Dermis blood vessel endothelial cell (primary cell): Measurements from ENCODE around the gene HDAC4. TPM values are rescaled to one million over a fixed set of nuclear protein-coding genes. Genes with fewer than 3 reads are reported as not detected.

ENCODE experiments used
- DNase-seq: peaks from one replicate; pipeline ENCODE4 v3.0.0; 2010
- total RNA-seq: library from RNA; depleted of rRNA; stranded (reverse); fragments of >200 nt; gene quantifications from 2 replicates; pipeline ENCODE4 v1.2.3, GENCODE V29; 2014

HDAC4 gene
- total RNA-seq, 1 donor from 2014 or later, result 17.4 TPM

DNA sequence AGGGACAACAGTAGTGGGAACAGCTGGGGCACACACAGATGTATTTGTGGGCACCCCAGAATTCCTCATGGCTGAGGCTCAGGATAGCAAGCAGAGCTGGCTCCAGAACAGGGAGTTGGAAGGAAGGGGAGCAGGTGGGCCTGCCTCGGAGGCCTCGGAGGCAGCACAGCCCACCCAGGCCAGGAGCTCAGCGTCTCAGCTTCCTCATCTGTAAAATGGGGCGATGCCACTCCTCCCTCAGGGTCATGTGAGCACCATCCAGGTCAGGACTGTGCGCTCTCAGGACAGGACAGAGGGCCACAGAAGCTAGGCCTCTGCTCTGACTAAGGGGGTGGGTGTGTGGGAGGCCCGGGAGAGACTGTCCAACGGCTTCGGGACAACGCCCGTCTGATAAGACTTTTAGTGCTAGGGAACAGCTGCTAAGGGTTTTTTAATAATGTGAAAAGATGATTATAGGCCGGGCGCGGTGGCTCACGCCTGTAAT is 106.2 kb downstream of the HDAC4 start:
- DNase-seq, result no peak

DNA sequence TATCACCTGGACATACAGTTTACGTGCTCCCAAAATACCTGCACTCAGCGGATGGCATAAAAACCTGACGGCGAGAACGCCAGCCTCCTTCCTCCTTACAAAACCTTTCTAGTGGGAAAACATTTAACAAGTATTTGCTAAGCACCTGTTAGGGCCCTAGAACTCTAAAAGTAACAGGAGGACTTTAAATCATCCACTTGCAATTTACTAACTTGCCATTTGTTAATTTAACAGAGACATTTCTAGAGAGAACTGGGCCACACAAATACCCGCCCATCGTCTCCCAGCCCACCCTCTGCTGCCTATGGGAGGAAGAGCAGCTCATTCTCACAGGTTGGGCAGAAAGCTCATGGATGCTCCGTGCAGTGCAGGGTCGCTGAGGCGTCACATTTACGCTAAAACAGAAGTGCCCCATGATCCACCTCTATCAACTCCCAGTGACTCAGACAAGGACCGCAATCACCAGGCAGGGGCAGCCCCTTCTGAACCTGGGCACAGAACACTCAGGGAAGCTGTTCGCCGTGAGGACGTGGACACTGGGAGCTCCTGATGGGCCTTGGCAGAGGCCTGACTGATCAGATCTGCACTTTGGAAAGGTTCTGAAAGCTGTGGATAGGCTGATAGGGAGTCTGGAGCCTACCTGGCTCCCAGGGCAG is 106.9 kb downstream of the HDAC4 start:
- no peak for DNase-seq

DNA sequence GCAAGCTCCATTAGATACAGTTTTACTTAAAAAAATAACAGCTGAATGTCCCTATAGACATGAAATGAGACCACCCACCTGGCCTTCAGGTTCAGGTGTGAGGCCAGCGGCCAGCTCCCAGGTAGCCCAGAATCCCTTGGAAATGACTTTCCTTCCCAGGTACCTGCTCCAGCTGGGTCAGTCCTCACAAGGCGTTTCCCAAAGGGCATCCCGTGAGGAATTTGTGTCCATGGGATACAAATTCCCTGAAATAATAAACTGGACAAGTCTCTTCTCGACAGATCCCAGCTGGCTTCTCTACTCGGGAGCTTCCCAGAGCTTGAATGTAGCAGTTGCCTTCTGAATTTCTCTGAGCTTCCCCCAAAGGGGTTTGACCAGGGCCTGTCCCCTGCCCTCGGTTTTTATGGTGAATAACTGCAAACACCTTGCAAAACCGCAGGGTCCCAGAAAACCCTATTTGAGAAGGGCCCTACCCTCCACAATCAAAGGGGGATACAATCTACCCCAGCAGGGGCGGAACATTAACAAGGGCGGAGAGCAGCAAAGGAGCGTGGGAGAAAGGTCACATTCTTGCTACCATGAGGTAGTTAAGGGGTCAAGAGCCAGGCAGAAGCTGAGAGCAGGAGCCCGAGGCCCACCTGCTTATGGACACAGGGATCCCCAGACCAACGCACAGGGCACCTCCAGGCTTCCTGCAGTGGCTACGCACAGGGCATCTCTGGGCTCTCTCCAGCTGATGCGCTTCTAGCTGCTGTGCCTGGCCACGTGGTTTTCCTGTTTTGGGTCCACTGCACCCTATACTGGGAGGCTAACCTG is 107.7 kb downstream of the HDAC4 start:
- no peak for DNase-seq

DNA sequence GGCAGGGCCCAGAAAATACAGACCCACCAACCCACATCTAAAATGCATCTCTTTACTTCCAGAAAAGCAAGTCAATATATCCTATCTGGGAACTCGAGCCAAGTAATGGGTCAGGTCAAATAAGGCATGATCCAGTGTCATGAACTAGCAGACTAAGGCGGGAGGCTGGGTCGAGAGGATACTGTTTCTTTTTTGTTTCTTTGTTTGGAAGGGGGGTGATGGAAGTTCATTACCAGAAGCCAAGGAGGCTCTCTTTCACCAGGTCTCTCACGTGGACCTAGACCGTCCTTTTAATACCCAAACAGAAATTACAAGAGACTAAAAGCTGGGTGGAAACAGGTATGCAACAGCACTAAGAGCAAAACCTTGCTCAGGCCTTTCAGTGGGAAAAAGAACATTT is 108.3 kb downstream of the HDAC4 start:
- DNase-seq, result no peak

DNA sequence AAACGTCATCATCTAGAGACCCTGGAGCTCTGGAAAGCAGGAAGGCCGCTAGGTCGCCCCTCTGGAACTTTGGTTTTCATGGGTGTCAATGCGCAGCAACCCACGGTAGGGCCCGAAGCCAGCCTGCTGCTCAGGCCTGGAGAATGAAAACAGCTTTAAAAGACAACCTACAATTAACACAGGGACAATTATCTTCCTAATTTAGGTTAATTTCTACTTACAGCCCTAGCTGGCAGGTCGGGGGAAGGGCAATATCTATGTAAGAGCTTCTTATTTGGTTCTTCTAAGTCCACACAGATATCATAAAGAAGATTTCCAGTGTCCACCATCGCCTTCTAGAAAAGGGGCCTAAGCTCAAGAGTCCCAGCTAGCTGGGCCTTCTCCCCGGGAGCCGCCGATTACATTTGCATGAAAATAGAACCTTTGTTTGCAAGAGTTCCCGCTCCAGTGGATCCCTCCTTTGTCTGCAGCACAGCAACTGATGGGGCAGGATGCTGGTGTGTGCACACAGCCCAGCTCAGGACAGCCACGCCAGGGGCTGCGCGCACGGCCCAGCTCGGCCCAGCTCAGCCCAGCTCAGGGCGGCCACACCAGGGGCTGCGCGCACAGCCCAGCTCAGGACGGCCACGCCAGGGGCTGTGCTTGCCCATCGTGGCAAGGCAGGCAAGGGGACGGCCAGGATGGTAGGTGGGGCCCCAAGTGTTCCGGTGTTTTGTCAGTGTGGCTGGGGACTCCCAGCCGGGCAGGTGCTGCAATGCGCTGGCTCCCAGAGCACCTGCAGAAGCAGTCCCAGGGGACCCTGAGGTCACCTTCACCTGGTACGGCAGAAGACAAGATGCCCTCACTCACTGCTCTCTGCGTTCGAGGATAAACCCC is 109.1 kb downstream of the HDAC4 start:
- DNase-seq, result no peak

DNA sequence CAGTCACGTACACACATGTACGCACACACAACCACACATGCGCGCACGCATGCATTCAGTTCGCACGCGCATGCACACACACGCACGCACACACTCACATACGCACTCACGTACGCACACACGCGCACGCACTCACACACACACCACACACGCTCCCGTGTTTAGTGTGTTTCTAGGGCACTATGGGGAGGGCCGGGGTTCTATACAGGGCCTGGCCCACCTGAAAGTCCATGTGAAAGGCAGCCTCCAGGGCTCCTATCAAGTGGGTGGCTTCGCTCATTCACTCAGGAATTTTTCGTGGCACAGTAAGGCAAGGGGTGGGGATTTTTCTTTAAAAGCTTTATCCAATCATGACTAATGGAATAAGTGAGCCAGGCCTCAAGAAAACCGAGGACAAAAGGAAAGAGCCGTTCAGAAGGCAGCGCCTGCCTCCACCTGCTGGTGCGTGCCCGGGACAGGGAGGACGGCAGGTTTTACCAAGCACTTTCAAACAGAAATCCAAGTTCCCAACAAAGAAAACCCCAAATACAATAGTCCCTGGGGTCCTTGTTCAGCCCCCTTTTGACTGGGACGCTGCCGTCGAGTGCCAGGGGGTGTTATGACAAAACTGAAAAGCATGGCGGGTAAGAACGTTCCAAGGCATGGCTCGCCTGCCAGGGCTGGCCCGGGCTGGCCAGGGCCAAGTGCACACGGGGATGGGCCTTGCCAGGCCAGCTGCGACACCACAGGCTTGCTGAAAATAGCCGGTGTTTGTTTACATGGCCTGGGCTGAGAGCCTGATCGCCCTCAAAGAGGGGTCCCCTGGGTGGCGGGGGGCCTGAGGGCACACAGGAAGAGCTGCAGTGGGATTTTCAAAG is 110.0 kb downstream of the HDAC4 start:
- no peak for DNase-seq

DNA sequence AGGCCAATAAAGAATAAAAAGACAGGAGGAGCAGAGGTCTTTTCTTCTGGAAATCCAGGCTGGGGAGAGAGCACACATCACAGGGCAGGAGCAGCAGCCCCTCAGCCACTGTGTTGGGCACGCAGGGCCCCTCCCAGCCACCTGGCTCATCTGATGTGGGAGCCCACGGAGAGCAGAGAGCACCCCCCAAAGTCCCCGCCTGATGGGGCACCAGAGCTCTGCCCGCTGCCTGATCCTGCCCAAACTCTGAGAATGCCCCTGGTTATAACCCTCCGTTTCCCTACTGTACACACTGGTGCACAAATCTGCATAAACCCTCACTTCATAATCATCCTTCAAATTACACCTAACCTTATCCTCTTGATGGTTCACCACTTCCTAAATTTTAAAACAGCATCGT is 111.3 kb downstream of the HDAC4 start:
- no peak for DNase-seq

DNA sequence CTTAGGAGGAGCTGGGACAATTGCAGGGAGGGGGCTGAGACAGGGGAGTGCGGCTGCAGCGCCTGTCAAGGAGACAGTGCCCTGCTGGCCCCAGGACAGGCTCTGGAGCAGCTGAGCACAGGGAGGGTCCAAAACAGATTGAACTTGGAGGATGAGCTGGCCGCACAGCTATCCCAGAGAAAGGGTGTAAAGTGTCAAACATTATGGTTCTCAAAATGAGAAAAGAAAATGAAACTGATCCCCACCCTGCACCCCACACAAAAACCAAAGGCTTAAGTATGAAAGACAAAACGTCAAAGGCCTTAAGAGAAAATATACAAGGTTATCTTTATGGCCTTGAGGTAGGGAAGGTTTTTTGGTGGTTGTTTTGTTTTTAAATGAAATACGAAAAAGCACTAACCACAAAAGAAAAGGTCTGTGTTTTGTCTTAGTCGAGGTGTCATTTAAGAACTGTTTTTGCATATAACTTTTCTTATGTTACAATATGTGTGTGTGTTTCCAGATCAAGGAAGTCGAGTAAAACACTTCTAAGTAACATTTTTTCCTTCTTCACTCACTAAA is 111.8 kb downstream of the HDAC4 start:
- DNase-seq, result no peak

DNA sequence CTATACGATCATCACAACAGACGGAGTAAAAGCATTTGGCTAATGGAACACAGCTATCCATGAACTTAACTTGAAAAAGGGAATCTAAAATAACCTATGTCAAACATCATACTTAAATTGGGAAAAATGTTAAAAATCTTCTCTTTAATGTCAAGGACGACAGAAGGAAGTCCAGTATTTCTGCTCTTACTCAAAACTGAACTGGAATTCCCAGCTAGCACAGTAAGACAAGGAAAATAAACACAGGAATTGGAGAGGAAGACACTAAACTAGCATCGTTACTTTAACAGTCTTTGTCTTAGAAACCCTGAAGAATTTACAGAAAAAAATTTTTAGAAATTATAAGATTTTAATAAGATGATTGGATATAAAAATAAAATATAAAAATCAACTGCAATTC is 112.6 kb downstream of the HDAC4 start:
- DNase-seq, result no peak

DNA sequence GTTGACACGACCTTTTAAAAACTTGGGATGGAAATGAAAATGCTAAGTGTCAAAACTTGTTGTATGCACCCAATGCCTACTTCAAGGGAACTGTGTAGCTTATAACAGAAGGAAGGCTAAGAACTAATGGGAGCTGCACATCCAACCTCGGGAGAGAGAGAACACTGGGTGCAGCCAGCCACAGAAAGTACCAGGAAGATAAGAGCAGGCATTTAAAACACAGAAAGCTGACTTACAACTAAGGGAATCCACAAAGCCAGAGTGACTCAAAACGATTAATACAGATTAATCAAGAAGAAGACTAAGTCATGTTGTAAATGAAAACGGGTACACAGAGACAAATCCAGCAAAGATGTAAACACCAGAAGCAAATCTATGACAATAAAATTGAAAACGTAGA is 113.4 kb downstream of the HDAC4 start:
- DNase-seq, result no peak

DNA sequence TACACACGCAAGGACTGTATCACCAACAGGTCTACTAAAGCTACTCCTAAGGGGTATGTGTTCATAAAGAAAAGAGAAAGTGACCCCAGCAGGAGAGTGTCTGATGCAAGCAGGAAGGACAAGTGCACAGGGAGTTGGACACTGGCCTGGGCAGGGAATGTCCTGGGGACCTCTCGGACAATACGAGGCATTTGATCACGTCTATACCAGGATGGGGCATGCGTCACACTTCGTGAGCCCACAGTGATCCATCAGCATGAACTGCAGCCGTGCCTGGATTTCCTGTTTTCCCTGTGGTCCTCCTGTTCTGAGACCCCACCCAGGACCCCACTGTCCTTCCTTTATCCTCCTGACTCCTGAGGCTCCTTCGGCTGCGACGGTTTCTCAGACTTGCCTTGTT is 113.9 kb downstream of the HDAC4 start:
- DNase-seq, result peak; percentile 32

DNA sequence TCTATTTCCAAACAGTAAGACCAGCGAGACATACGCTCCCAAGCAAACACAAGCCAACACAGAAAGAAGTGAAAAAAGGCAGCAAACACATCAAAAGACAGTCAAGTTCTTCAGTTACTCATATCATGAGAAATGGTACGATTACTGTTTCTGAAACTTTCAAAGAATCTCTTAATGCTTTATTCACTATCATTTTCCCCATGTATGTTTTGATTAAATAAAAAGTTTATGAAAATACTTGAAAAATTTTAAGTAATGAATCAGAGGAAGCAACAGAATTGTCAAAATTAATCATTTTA is 114.9 kb downstream of the HDAC4 start:
- no peak for DNase-seq

DNA sequence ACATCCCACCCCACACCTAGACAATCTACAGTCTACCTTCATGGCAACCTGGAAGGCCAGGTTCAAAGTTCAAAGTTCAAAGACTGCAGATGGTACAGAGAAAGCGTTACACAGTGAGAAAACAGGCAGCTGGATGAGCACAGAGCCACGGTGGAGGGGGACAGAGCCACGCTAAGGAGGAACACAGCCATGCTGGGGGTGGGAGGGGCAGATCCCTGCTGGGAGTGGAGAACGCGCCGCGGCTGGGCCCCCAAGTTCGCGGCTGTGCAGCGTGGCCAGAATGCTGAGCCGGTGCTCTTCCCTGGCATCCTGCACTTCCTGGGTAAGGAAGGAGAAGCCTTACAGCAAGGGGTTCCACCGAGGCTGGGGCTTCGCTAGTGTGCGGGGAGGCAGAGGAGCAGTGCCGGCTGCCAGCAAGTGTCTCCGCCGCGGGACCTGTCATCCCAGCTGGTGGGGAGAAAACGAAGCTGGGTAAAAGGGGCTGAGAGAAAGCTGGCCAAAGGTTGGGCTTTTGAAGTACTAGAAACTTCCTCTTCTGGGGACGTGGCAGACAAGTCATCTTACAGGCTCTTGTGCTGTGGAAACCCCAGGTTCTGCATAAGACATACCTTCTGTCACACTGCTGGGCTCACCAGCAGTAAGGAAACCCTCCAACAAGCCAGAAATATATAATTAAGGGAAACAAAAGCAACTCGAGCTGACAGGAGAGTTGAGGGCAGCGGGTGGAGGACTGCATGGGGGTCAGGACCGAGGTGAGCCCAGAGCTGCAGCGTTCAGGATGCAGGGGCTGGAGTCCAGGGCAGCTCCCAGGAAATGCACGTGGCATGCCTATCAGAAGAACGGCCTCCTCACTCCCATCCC is 115.5 kb downstream of the HDAC4 start:
- DNase-seq, result no peak

DNA sequence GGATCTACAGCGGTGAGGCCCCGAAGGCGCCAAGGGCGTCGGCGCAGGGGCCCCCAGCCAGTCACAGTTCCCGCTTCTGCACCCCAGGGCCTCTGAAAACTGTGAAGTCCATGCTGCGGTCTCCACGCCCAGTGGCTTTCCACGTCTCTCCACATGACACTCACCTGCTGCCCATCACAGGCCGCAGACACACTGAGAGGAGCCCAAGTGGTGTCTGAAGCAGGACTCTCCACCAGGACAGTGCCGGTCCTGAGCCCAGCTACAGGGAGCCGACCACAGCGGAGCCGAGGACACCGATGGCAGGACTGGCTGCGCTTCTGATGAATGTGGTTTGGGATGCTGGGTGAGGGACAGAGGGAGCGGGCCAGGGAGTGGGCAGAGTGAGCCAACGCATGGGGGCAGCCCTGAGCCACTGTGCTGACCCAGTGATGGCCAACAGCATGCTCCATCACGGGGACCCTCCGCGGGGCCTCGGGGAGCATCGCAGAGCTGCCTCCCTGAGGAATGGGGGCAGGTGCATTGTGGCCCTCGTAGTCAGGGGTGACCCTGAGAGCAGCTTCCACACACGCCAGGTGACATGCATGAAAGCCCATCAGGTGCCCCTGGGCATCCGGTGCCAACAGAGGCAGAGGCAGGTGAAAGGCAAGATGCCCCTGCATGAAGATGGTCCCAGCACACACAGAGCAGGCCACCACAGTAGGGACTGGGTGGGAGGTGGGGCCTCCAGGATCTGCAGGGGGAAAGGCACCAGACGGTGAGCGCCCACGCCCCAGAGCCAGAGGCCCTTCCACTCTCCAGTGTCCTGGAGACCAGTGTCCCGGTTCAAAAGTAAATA is 116.6 kb downstream of the HDAC4 start:
- DNase-seq, result no peak

DNA sequence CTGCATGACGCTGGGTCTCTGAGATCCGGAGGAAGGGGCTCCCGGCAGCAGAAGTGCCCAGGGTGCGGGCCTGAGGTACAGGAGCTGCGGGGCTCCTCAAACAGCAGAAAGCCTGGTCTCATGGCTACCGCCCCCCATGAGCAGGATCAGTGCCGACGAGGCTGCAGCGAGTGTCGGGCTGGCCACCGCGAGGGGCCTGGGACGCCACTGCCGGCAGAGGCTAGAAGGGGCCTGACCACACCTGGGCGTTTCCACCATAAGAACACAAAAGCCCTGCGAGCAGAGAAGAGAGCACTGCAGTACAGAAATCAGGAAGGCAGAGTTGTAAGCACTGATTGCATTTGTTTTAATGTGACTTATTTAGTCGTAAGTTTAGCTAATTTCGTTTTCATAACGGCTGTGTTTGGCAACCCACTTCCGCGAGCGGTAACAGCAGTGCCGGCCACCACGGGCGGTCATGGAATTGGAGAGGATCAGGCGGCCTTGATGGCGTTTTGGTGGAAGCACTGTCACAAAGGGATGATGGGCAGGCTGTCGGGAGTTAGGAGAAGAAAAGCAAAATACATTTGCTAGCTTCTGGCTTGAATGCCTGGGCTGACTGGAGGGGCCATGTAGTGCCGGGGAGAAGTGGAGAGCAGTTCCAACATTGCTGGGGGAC is 117.4 kb downstream of the HDAC4 start:
- DNase-seq, result no peak

DNA sequence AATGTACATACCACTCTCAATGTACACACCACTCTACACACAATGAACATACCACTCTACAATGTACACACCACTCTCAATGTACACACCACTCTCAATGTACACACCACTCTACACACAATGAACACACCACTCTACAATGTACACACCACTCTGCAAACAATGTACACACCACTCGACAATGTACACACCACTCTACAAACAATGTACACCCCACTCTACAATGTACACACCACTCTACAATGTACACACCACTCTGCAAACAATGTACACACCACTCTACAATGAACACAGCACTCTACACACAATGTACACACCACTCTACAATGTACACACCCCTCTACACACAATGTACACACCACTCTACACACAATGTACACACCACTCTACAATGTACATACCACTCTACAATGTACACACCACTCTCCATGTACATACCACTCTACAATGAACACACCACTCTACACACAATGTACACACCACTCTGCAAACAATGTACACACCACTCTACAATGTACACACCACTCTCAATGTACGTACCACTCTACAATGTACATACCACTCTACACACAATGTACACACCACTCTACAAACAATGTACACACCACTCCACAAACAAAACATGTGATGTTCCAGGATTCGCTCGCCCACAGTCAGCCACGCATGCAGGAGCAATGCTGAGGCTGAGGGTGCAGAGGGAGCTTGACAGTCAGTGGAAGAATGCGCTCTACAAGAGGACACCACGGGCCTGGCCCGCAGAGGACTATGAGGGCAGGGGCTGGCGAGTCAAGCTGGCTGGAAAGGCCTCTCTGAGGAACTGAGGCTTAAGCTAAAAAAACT is 118.2 kb downstream of the HDAC4 start:
- no peak for DNase-seq

DNA sequence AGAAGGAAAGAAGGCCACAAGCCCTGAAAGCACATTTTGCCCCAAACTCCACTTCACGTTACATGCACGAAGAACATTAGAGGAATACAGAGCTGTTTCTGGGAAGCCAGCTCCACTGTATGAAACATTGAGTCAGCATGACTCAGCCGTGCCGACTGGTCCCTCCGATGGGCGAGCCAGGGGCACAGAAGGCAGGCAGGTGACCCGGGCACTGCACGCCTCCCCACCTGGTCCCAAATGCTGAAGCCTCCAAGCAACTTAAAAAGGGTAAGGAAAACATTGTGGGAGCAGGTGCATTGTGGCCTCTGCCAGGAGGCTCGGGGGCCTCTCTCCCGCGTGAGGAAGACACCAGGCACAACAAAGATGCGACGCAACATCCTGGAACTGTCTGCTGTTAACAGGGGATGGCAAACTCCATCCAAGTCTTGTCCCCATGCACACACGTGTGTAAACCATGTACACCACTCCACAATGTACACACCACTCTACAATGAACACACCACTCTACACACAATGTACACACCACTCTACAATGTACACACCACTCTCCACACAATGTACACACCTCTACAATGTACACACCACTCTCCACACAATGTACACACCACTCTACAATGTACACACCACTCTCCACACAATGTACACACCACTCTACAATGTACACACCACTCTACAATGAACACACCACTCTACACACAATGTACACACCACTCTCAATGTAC is 120.4 kb downstream of the HDAC4 start:
- DNase-seq, result peak; percentile 50
